ENCODE measurements around the gene NOL4L.

Gene NOL4L

DNA sequence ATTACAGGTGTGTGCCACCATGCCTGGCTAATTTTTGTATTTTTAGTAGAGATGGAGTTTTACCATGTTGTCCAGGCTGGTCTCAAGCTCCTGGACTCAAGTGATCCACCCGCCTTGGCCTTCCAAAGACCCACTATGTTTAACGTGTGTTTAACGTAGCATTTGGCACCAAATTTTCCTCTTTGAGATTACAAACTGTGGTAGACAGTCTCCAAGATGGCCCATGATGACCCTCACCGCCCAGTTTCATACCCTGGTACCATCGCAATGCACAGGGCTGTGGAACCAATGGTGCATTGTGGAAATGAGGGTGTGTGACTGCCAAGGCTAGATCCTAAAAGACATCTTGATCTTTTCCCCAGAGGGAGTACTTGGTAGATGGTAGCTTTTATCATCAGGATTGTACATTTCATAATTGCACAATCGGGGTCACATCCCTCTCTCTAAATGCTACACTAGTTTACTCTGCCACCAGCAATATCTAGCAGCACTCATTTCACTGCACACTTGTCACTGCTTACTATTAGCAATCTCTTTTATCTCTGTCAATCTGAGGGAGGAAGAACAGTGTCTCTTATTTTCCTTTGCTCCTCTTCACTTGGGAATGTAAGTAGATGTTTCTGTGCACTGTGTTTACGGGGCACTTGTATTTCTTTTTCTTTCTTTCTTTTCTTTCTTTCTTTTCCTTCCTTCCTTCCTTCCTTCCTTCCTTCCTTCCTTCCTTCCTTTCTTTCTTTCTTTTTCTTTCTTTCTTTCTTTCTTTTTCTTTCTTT, 96.9 kb downstream of the NOL4L start:
- DNase-seq (ENCODE audit: low read depth): no peak
- H3K4me3 ChIP-seq (ENCODE audit: low read depth, low read length): no peak overlapping the region
- TF ChIP-seq, protein P1, sequence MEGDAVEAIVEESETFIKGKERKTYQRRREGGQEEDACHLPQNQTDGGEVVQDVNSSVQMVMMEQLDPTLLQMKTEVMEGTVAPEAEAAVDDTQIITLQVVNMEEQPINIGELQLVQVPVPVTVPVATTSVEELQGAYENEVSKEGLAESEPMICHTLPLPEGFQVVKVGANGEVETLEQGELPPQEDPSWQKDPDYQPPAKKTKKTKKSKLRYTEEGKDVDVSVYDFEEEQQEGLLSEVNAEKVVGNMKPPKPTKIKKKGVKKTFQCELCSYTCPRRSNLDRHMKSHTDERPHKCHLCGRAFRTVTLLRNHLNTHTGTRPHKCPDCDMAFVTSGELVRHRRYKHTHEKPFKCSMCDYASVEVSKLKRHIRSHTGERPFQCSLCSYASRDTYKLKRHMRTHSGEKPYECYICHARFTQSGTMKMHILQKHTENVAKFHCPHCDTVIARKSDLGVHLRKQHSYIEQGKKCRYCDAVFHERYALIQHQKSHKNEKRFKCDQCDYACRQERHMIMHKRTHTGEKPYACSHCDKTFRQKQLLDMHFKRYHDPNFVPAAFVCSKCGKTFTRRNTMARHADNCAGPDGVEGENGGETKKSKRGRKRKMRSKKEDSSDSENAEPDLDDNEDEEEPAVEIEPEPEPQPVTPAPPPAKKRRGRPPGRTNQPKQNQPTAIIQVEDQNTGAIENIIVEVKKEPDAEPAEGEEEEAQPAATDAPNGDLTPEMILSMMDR (IDR thresholded peaks at IDR 0.05; ENCODE audit: control insufficient read depth, extremely low read depth, insufficient read depth): no peak

DNA sequence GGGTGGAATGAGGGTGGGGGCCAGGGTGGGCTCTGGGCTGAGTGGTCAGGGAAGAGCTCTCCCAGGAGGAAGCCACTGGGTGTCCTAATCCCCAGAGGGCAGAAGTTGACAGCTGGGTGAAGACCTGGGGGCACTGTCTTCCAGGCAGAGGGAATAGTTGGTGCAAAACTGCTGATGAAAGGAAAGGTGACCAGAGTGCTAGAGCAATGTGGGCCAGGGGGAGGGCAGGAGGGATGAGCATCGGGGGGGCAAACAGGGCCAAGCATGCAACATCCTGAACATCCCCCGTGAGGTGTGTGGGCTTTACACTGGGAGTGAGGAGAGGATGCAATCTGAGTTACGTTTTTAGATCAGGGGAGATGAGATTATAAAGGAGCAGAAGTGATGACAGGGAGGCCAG, 97.8 kb downstream of the NOL4L start:
- no peak overlapping the region for H3K4me3 ChIP-seq (ENCODE audit: low read depth, low read length)
- DNase-seq (ENCODE audit: low read depth): no peak
- TF ChIP-seq, protein P1 (IDR thresholded peaks at IDR 0.05; ENCODE audit: control insufficient read depth, extremely low read depth, insufficient read depth): no peak

DNA sequence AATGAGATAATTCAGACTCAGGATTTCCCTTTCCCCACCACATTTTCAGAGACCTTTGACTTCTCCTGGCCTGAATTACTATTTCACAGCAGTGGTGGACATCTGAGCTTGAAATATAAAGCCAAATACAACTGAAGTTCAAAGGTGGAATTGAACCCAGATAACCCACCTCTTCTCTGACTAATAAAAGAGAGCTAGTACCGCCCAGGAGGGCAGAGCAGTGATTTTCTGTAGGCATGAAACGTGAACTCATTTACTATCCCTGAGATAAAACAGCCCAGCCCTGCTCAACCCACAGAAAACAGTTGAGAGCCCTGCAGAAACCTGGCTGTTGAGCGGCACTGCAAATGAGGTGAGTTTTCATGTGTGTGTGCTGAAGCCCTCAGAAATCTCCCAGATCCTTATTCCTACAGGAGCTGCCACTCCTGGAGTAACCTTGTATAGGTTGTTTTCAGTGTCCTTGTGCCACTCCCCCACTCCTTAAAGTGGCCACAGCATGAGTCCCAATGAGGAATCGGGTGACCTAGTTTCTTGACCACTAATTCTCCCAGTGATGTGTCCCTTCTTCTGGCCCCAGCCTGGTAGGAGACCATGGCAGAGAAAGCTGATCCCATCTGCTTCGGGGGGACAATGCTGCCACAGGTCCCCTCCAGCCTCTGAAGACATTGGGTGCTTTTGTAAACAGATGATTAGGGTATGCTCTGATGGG, 99.2 kb downstream of the NOL4L start:
- DNase-seq (ENCODE audit: low read depth): no peak
- TF ChIP-seq, protein P1 (IDR thresholded peaks at IDR 0.05; ENCODE audit: control insufficient read depth, extremely low read depth, insufficient read depth): no peak
- H3K4me3 ChIP-seq (ENCODE audit: low read depth, low read length): no peak overlapping the region

DNA sequence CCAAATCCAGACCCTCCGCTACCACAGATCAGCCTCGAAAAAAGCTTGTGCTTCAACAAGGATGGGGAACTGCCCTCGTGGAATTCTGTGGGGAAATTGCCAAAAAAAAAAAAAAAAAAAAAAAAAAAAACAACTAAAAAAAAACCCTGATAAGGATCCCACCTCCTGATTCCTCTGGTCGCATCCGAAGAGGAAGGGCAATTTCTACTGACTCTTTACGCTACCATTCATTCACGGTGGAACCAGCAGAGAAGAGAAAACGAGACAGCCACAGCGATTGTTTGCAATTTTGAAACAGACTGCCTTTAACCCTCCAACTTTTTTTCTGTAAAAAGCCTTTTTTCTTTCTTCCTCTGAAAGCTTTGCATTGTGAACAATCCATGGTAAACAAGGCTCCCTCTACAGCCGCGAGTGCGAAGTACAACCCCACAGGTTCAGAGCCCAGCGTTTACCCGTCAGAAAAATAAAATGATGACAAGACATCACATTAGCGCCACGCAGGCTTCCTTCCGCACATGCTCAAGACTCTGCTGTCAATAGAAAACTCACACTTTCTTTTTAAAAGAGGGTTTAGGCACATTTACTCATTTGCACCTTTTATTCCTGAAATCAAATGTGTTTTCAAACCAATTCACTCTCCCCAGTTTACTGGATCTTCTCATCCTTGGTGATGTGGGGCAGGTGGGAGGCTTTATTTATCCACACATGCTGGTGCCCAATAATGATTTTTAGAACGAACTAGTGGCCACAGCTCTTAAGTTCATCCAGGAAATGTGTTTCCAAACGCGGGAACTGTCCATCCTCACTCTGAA, 100.0 kb downstream of the NOL4L start:
- DNase-seq (ENCODE audit: low read depth): peak; percentile 47
- TF ChIP-seq, protein P1 (IDR thresholded peaks at IDR 0.05; ENCODE audit: control insufficient read depth, extremely low read depth, insufficient read depth): peak; percentile 74
- H3K4me3 ChIP-seq (ENCODE audit: low read depth, low read length): peak overlapping the region; percentile 68

DNA sequence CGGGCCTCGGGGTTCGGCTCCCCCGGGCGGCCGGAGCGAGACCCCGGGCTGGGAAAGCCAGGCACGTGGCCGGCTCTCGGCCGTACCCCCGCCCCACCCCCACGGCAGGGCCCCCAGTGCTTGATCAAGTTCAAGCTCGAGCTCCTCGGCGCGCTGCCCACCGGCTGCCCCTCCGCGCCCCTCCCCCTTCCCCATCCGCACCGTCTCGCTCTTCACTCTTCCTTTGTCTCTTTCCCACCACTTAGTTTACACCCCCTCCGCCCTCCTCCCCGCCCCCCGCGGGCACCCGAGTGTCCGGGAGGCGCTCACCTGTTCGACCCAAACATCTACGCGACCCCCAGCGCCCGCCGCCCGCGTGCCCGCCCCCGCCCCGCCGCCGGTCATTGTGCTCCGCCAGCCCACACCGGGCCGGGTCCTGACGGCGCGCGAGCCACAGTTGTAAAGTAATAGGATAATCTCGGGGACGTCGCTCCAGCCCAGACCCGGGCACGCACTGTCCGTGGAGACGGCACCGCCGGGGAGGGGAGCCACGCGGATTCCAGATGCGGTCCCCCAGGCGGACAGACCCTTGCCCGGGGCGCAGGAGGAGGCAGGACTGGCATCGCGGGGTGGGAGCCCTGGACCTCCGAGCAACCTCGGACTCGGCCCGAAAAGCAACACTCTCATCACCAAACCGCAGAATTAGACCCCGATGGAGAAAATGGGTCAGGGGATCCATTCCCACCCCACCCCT, 100.7 kb downstream of the NOL4L start:
- peak overlapping the region; percentile 68 for H3K4me3 ChIP-seq (ENCODE audit: low read depth, low read length)
- TF ChIP-seq, protein P1 (IDR thresholded peaks at IDR 0.05; ENCODE audit: control insufficient read depth, extremely low read depth, insufficient read depth): no peak
- no peak for DNase-seq (ENCODE audit: low read depth)

Measured in LNCaP clone FGC (cell line).